ENCODE data around the gene IL1RAPL1.

The IL1RAPL1 gene

DNA sequence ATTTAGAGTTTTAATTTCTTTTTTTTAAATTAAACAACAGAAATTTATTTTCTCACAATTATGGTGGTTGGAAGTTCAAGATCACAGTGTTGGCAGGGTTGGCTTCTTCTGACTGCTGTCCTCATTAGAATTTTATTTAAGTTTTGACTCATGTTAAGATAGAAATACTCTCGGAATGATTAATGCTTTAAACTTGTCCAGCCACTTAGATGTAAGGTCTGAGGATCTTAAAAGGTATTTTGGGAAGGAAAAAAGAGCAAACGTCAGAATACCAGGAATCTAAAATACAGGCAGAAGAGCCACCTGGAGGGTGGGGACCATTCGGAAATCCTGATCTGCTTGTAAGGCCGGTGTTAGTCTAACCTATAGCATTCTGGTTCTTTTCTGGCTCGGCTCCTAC lies 1205.1 kb downstream of the IL1RAPL1 start:
- no peak for DNase-seq (ENCODE audit: low spot score)

DNA sequence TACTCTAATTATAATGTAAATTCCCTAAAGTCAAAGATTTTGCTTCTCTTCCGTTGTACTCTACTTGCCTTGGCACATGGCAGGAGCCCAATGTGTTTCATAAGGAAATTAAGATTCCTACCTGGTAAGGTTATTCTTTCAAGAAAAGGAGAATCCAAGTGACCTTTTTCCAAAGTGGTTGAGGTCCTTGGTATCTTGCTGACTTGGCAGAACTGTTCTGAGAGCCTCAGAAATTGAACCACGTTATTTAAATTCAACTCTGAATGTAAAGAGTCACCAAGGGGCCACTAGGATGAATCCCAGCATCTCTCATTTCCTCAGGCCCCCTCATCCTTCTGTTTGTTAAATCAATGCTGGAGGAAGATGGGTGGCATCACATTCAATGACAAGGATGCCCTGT lies 1209.9 kb downstream of the IL1RAPL1 start:
- no peak for DNase-seq (ENCODE audit: low spot score)

GRCh38 chrX:29798469-29798868 lies 1211.2 kb downstream of the IL1RAPL1 start:
- DNase-seq (ENCODE audit: low spot score), result no peak

DNA sequence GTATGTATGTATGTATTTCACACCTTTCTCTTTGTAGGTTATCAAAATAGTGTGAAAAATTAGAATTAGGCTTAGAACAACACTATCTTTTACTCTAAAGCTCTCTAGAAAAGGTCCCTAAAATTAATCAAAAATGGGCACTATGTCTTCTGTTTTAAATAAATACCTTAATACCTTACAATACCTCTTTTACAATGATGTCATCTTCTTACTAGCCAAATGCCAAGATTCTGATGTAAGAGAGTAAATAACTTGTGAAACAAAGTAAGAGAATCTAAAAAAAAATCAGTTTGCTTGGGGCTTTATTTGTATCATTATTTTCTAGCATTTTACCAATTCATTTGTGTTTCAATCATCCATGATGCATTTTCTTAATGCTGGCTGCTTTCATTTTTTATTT lies 1225.9 kb downstream of the IL1RAPL1 start:
- no peak for DNase-seq (ENCODE audit: low spot score)

- DNase-seq (ENCODE audit: low spot score), result no peak
Measured at GRCh38 chrX:29824176-29824906, 1237.1 kb downstream of the IL1RAPL1 start.

GRCh38 chrX:29826742-29827141 lies 1239.5 kb downstream of the IL1RAPL1 start:
- DNase-seq (ENCODE audit: low spot score), result no peak

- DNase-seq (ENCODE audit: low spot score), result no peak
Measured at GRCh38 chrX:29834311-29834710, 1247.1 kb downstream of the IL1RAPL1 start.

- DNase-seq (ENCODE audit: low spot score), result no peak
Measured at GRCh38 chrX:29834764-29835163, 1247.5 kb downstream of the IL1RAPL1 start.

- DNase-seq (ENCODE audit: low spot score), result no peak
Measured at GRCh38 chrX:29841750-29842149, 1254.5 kb downstream of the IL1RAPL1 start.

- DNase-seq (ENCODE audit: low spot score), result no peak
Measured at GRCh38 chrX:29842552-29842951, 1255.3 kb downstream of the IL1RAPL1 start.

GRCh38 chrX:29851857-29852605 lies 1264.8 kb downstream of the IL1RAPL1 start:
- no peak for DNase-seq (ENCODE audit: low spot score)

DNA sequence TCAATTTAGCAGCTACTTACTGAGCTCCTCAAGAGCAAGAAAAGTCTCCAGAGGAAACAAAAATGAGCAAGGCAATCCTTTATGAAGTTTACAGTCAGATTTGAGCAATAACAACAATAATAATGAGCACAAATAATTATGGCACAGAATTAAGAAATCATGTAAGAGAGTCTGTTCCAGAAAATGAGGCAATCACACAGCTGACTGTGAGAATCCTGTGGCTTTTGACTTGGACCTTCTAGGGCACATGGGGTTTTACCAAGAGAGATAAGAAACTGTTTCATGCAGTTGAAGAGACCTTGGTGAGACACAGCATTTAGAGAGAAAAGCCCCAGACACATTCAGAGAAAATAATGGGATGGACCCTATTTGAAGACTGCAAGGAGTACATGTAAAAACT lies 1265.5 kb downstream of the IL1RAPL1 start:
- no peak for DNase-seq (ENCODE audit: low spot score)

- DNase-seq (ENCODE audit: low spot score), result peak; percentile 6
Measured at GRCh38 chrX:29858714-29859113, 1271.5 kb downstream of the IL1RAPL1 start.

DNA sequence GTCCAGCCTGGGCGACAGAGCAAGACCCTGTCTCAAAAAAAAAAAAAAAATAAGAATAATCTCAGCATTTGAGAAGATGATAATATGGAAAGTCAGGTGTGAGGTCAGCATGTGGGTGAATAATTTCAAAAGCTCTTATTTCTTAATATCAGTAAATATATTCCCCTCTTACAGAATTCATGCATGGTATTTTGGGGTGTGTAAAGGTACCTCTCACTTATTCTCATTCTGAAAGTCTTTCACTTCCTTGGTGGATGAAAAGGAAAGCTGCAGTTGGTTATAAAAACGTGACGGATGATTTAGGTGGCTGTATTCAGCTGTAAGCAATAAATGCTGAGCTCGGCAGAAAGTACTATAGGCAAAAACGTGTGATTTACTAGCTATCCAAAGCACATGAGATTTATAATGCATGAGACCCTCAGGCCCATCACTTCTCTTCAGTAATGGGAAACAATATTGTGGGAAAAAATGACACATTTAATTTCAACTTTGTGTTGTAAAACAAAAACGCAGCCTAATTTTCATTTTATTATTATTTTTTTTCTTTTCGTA lies 1275.0 kb downstream of the IL1RAPL1 start:
- no peak for DNase-seq (ENCODE audit: low spot score)

GRCh38 chrX:29867971-29868370 lies 1280.7 kb downstream of the IL1RAPL1 start:
- DNase-seq (ENCODE audit: low spot score), result no peak

DNA sequence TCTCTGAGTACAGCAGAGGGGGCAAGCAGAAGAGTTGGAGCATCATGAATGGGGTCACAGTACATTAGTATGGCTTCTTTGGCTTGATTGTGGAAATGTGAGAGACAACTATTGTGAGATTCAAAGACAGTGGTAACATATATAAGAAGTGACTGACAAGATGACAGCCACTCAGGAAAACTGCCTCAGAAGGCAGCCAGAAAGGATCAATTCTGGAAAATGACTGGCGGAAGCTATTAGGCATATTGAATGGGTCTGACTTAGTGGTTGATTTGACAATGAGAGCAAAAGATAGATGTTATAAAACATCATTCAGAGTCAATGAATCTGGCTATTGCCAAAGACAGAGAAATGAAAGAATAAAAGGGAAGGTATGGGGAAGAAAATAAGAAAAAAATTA lies 1282.6 kb downstream of the IL1RAPL1 start:
- DNase-seq (ENCODE audit: low spot score), result no peak

- DNase-seq (ENCODE audit: low spot score), result no peak
Measured at GRCh38 chrX:29870608-29871007, 1283.4 kb downstream of the IL1RAPL1 start.

DNA sequence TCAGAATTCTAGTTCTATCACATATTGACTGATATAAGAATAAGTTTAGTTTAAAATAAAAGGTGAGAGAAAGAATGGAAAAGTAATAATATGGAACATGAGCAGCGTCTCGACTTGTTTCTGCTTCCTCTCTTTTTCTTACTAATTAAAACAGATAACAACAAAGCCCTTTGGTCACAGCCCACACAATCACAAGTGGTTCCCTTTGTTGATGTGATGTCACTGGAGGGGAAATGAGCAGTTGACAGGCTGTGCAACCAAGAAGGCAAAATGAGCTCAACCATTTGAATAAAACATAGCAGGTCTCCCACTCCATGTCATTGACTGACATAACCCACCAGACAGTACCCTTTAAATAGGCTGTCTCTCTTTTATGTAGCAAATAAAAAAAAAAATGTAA lies 1285.6 kb downstream of the IL1RAPL1 start:
- no peak for DNase-seq (ENCODE audit: low spot score)

DNA sequence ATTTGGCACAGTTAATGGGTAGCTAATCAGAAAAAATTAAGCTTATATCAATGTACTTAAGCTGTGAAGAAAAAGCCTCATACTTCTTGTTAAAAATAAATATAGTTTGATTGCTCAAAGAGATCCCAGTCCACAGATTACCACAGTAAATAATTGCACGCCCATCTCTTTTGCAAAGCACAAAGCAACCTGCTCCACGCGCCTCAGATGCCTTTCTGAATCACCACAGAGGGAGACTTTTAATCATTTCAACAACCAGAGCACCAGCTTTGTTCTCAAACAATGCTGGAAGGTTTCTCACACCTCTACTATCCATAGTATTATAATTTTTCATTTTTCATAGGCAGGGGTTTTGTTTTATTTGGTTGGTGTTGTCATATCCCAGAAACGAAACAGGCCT lies 1289.5 kb downstream of the IL1RAPL1 start:
- DNase-seq (ENCODE audit: low spot score), result no peak

- no peak for DNase-seq (ENCODE audit: low spot score)
Measured at GRCh38 chrX:29880977-29881376, 1293.7 kb downstream of the IL1RAPL1 start.

DNA sequence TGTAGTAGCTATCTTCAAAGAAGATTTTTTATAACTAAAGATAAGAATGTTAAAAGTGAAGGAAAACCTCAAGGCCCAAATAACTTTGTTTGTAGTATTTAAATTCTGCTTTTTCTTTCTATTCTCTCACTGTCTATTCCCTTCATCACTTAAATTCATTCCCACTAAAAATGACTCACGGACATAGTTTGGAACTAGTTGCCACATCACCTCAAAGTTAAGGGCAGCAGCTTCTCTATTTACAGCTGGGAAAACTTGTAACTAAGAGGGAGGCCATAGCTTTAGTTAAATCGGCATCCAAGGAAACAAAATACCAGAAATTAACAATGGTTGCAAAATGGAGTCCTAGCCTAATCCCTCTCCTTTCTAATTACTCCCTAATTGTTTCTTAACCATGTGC lies 1302.8 kb downstream of the IL1RAPL1 start:
- peak; percentile 5 for DNase-seq (ENCODE audit: low spot score)

DNA sequence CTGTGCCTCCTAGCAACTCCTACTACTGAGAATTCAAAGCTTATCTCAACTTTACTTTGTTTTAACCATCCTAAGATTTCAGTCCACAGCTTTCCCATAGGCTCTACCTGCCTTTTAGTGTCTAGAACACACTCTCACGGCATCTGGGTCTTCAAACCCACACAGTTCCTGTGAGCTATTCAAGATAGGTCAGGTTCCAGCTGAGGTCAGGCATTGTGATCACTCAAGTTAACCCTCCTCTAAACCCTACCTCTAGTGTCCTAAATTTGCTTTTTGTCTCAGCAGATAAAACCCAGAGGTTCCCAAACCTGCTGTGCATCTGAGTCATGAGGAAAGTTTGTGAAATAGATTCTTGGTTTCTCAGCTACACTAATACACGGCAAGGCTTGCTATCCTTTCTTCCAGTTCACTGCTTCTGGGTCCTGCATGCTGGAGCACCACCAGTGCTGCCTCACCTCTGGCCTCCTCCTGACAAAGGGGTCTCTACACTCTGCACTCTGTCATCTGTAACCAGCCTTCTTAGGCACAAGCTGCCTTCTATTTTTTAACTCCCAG lies 1303.5 kb downstream of the IL1RAPL1 start:
- peak; percentile 5 for DNase-seq (ENCODE audit: low spot score)

DNA sequence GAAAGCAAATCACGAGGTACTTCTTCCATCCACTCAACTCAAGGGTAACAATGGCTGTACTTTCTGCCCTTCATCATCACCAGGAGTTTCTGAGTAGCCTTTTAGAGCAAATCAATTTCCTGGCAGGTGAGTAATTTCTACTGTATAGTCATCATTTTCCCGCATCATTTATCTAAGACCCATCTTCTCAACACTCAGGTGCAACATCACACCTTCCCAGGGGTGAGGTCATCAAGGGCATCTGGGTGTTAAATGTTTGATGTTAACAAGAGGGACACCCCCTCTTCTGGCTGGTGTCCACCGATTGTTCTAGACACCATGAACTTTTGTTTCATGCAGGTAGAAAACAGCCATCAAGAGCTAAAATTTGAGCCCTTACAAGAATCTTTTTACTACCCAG lies 1314.8 kb downstream of the IL1RAPL1 start:
- no peak for DNase-seq (ENCODE audit: low spot score)

All from AG08396 (cell line).